ENCODE data around the gene GCC2. TPM values are rescaled to one million over a fixed set of nuclear protein-coding genes. Genes with fewer than 3 reads are reported as not detected.

The GCC2 gene
- total RNA-seq, 1 donor from 2014 or later, result 64.9 TPM

- Mint-ChIP-seq H3K4me1 (ENCODE audit: unreplicated experiment) (no peaks in the 10 kb centered on the region), H3K27me3 (ENCODE audit: unreplicated experiment) (no peaks in the 10 kb centered on the region), H3K4me3 (ENCODE audit: unreplicated experiment) (no peak overlapping the region), H3K27ac (ENCODE audit: unreplicated experiment) (no peak overlapping the region), H3K9me3 (ENCODE audit: unreplicated experiment) (no peaks in the 10 kb centered on the region), H3K36me3 (ENCODE audit: low read depth, unreplicated experiment) (peaks cover 4% of the 10 kb centered on the region)
- no peak for TF ChIP-seq CTCF (IDR thresholded peaks at IDR 0.05; ENCODE audit: unreplicated experiment)
- DNase-seq (ENCODE audit: low spot score), result no peak
These were observed 98.6 kb downstream of the GCC2 start for GRCh38 chr2:108547606-108548005.

GRCh38 chr2:108548208-108549003 lies 99.4 kb downstream of the GCC2 start:
- Mint-ChIP-seq H3K36me3 (ENCODE audit: low read depth, unreplicated experiment) (peaks cover 3% of the 10 kb centered on the region), H3K27ac (ENCODE audit: unreplicated experiment) (no peak overlapping the region), H3K4me1 (ENCODE audit: unreplicated experiment) (peaks cover 7% of the 10 kb centered on the region), H3K9me3 (ENCODE audit: unreplicated experiment) (no peaks in the 10 kb centered on the region), H3K27me3 (ENCODE audit: unreplicated experiment) (no peaks in the 10 kb centered on the region), H3K4me3 (ENCODE audit: unreplicated experiment) (no peak overlapping the region)
- no peak for TF ChIP-seq CTCF (IDR thresholded peaks at IDR 0.05; ENCODE audit: unreplicated experiment)
- DNase-seq (ENCODE audit: low spot score), result no peak

- DNase-seq (ENCODE audit: low spot score), result no peak
- TF ChIP-seq CTCF (IDR thresholded peaks at IDR 0.05; ENCODE audit: unreplicated experiment), result no peak
- Mint-ChIP-seq H3K9me3 (ENCODE audit: unreplicated experiment) (no peaks in the 10 kb centered on the region), H3K27ac (ENCODE audit: unreplicated experiment) (no peak overlapping the region), H3K36me3 (ENCODE audit: low read depth, unreplicated experiment) (no peaks in the 10 kb centered on the region), H3K4me3 (ENCODE audit: unreplicated experiment) (no peak overlapping the region), H3K27me3 (ENCODE audit: unreplicated experiment) (no peaks in the 10 kb centered on the region), H3K4me1 (ENCODE audit: unreplicated experiment) (peaks cover 25% of the 10 kb centered on the region)
These were observed 103.6 kb downstream of the GCC2 start for GRCh38 chr2:108552566-108552965.

GRCh38 chr2:108553209-108553919 lies 104.4 kb downstream of the GCC2 start:
- H3K9me3 Mint-ChIP-seq (ENCODE audit: unreplicated experiment), result no peaks in the 10 kb centered on the region
- peak overlapping the region; percentile 36 for H3K27ac Mint-ChIP-seq (ENCODE audit: unreplicated experiment)
- no peaks in the 10 kb centered on the region for H3K36me3 Mint-ChIP-seq (ENCODE audit: low read depth, unreplicated experiment)
- no peak for DNase-seq (ENCODE audit: low spot score)
- no peak overlapping the region for H3K4me3 Mint-ChIP-seq (ENCODE audit: unreplicated experiment)
- H3K27me3 Mint-ChIP-seq (ENCODE audit: unreplicated experiment), result no peaks in the 10 kb centered on the region
- TF ChIP-seq CTCF (IDR thresholded peaks at IDR 0.05; ENCODE audit: unreplicated experiment), result no peak
- H3K4me1 Mint-ChIP-seq (ENCODE audit: unreplicated experiment), result peaks cover 25% of the 10 kb centered on the region

GRCh38 chr2:108554528-108554927 lies 105.5 kb downstream of the GCC2 start:
- H3K4me3 Mint-ChIP-seq (ENCODE audit: unreplicated experiment), result no peak overlapping the region
- no peaks in the 10 kb centered on the region for H3K27me3 Mint-ChIP-seq (ENCODE audit: unreplicated experiment)
- H3K4me1 Mint-ChIP-seq (ENCODE audit: unreplicated experiment), result peaks cover 27% of the 10 kb centered on the region
- DNase-seq (ENCODE audit: low spot score), result no peak
- no peaks in the 10 kb centered on the region for H3K36me3 Mint-ChIP-seq (ENCODE audit: low read depth, unreplicated experiment)
- no peak for TF ChIP-seq CTCF (IDR thresholded peaks at IDR 0.05; ENCODE audit: unreplicated experiment)
- H3K27ac Mint-ChIP-seq (ENCODE audit: unreplicated experiment), result peak overlapping the region; percentile 6
- H3K9me3 Mint-ChIP-seq (ENCODE audit: unreplicated experiment), result no peaks in the 10 kb centered on the region
